HG03139 (cell line): ENCODE data around the gene NLGN3.
"Not testable (repeated sequence)": the region's sequence is repeated elsewhere in the genome, so short reads cannot be mapped to it uniquely, and the experiment has no call there.

ENCODE experiments used
- ATAC-seq: cut with Tn5 transposase; IDR thresholded peaks from one replicate; pipeline ENCODE4 v1.9.1; 2021; ENCODE audit not compliant: unreplicated experiment

NLGN3 gene

DNA sequence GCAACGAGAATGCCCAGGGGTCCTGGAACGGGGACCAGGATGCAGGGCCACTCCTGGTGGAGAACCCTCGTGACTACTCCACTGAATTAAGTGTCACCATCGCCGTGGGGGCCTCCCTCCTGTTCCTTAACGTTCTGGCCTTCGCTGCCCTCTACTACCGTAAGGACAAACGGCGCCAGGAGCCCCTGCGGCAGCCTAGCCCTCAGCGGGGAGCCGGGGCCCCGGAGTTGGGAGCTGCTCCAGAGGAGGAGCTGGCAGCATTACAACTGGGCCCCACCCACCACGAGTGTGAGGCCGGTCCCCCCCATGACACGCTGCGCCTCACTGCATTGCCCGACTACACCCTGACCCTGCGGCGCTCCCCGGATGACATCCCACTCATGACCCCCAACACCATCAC, 24.9 kb downstream of the NLGN3 start:
- ATAC-seq, result no peak

DNA sequence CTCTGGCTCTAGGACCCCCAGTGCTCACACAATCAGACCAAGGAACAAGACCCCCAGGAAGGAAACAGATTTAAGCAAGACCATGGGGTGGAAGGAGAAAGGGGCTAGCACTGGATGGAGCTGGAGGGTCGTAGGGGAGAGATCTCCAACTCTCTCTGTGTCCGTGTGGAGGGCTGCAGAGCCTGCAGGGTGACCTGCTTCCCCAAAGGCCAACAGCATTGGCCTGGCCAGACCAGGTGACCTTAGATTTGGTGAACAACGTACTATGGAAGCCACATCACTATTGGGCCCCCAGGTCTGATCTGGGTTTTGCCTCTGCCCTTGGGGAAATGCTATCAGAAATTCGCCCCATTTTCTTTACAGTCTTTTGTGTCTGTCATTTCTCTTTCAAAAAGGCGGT, 26.0 kb downstream of the NLGN3 start:
- ATAC-seq, result no peak

GRCh38 chrX:71171110-71171801, 26.6 kb downstream of the NLGN3 start:
- no peak for ATAC-seq

DNA sequence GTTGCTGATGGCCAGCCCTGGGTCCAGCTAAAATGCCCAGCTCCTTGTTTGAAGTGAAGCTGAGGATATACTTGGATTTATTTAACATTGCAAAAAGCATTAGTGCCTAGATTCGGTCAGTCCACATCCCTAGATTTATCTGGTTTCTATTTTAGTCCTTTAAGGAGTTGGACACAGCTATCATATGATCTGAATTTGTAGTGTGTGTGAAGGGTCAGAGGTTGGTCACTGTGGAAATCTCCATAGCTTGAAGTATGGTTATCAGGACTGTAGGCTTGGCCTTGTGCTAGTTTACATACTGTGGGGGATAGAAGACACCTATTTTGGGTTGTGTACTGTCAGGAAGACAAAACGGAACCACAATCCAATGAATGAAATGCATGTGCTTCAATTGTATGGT, 28.8 kb downstream of the NLGN3 start:
- no peak for ATAC-seq

- ATAC-seq, result no peak
Measured at GRCh38 chrX:71174795-71175194, 30.2 kb downstream of the NLGN3 start.

DNA sequence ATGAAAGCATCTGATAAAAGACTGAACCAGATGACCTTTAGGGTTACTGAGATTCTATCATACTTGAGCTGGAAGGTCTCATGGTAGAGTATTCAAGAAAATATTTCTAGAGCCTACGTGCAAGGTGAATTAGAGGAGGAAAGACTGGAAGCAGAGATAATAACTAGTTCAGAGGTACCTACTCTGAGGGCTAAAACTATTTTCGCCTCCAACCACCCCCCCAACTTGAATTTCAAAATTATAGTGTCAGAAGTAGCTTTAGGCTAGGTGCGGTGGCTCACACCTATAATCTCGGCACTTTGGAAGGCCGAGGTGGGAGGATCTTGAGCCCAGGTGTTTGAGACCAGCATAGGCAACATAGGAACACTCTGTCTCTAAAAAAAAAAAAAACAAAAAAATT, 30.9 kb downstream of the NLGN3 start:
- ATAC-seq, result no peak

DNA sequence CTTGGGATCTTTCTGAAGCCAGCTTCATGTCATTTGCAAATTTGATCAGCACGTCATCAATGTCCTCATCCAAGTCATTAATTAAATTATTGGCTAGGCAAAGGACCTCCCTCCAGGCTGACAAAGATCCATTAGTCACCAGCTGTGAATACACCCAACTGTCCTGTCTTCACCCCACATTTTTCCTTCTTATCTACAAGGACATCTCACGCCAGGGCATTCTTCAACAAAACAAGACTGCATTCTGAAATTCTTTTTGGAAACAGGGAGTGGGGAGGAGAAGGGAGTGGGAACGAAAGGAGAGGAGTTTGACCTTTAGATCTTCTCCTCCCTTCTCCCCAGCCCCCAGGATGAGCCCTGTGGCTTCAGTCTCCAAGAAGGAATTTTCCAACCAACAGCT, 32.7 kb downstream of the NLGN3 start:
- no peak for ATAC-seq

GRCh38 chrX:71178908-71179307, 34.3 kb downstream of the NLGN3 start:
- no peak for ATAC-seq

- not testable (repeated sequence) for ATAC-seq
Measured at GRCh38 chrX:71180579-71181265, 36.1 kb downstream of the NLGN3 start.

GRCh38 chrX:71181558-71181909, 36.9 kb downstream of the NLGN3 start:
- ATAC-seq, result peak; percentile 37

DNA sequence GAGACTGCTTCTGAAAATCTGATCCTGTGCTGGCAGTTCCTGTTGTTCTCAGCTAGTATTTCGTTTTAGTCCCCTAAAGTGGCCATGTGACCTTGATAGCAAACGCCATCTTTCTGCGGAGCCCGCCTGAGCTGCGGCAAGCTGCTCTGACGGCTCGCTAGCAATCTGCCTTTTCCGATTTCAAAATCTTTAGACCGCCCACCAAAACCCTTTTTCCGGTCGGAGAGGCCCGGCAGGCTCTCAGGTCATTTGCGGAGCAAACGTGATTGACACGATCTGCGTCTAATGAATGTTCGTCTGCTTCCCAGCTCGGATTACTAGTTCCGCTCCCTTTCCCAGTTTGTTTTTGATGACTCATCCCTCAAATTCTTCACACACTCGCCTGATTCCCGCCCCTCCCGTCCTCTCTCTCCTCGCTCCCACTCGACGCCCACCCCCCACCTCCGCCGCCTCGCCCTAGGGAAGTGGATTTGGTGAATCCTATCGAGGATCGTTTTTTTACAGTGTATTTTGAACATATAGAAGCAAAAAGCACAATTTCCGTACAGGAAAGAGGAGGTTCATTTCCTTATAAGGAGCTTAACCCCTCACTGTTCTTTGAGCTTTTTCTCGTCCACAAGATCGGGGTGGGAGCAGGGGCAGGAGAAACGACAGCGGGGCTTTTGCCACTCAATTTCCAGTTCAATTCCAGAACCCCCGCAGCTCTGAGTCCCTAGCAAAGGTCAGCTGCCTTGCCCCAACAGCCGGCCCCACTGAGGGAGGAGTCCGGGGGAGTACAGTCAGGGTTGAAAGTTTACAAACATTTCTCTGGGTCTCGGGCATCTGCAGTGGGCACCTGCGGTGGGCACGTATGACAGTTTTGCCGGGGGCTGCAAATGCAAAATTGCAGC, 37.5 kb downstream of the NLGN3 start:
- ATAC-seq, result peak; percentile 92

GRCh38 chrX:71182871-71183270, 38.2 kb downstream of the NLGN3 start:
- no peak for ATAC-seq

GRCh38 chrX:71183341-71183740, 38.7 kb downstream of the NLGN3 start:
- ATAC-seq, result no peak

GRCh38 chrX:71184092-71184491, 39.5 kb downstream of the NLGN3 start:
- ATAC-seq, result no peak

GRCh38 chrX:71184803-71185495, 40.3 kb downstream of the NLGN3 start:
- no peak for ATAC-seq

GRCh38 chrX:71191248-71191647, 46.6 kb downstream of the NLGN3 start:
- no peak for ATAC-seq

DNA sequence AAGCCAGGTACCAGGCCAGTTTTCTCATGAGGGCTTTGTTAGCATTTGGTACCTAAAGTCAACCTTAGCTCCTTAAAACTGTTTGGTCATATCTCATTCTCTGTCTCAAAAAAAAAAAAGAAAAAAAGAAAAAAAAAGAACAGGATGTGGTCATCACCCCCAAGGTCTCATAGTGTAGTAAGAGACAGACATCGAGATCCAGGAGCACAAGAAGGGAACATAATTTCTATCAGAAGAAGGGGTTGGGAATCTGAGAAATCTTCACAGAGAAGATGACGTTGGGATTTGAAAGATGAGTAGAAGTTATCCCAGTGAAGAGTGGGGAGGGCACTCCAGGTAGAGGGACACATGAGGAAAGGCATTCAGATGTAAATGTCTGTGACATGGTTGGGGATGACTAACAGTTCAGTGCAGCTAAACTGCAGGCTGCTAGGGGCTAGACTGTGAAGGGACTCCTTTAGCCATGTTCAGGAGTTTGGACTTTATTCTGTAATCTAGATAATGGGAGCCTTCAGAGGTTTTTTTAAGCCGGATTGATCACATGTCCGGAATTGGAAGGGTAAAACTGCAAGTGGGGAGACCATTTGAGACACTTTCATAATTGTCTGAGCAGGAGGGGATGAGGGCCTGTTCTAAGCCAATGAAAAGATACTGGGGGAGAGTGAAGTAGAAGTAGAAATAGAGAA, 51.5 kb downstream of the NLGN3 start:
- no peak for ATAC-seq

- peak; percentile 70 for ATAC-seq
Measured at GRCh38 chrX:71198066-71198465, 53.4 kb downstream of the NLGN3 start.

DNA sequence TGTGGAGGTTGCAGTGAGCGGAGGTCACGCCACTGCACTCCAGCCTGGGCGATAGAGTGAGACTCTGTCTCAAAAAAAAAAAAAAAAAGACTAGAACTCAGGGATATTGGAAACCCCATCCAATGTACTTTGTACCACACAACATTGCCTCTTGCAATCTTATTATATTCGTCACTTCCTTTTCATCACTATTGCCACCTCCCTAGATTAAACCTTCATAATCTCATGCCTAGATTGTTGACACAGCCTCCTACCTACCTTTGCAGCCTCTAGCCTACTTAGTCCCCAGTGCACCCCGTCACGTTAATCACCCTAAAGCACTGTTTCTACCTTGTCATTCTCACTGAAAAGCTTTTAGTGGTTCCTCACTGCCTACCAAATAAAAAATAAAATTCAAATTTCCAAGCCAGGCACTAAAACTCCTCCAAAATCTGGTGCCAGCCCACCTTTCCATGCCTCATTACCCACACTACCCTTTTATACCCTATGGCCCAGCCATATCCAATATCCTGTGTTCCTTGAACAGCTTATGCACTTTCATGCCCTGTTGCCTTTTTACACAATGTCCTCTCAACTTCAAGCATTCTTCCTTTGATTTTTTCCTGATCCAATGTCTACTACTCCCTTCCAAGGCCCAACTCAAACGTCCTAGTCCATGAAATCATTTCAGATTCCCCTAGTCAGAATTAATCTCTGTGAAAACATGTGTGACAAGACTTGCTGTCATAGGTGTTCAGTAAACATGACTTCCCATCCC, 54.8 kb downstream of the NLGN3 start:
- ATAC-seq, result no peak

- ATAC-seq, result no peak
Measured at GRCh38 chrX:71210816-71211215, 66.2 kb downstream of the NLGN3 start.
